ENCODE results near the gene MAN1A1.

- no peak for TF ChIP-seq CTCF (conservative IDR thresholded peaks at IDR 0.05; ENCODE audit: low read depth, low read length)
- no peak for TF ChIP-seq EZH2 (IDR thresholded peaks at IDR 0.05; ENCODE audit: borderline replicate concordance, low read depth, low read length, poor library complexity, severe bottlenecking)
Observed at GRCh38 chr6:119322715-119323350, 26.7 kb downstream of the MAN1A1 start.

Measured in A673 (cell line).